Measurements from ENCODE around the gene RUNX2.
A peak's percentile ranks its signal among the peaks of the same experiment; 100 is the strongest.

Gene RUNX2

GRCh38 chr6:45667300-45667699 is 339.2 kb downstream of the RUNX2 start:
- POLR2A ChIA-PET = no interaction called here
- Histone ChIP-seq H3K4me1 (ENCODE audit: control insufficient read depth, insufficient read depth, low read length) (no peaks in the 10 kb centered on the region), H3K9me3 (ENCODE audit: control insufficient read depth, insufficient read depth, low read depth, low read length) (no peaks in the 10 kb centered on the region), H3K36me3 (ENCODE audit: control insufficient read depth in 2 of 2, insufficient read depth in 1 of 2, low read length in 2 of 2) (no peaks in the 10 kb centered on the region), H3K4me3 (ENCODE audit: low read depth, low read length) (no peak overlapping the region), H3K27ac (ENCODE audit: extremely low read depth, low read depth, low read length) (no peak overlapping the region)
- TF ChIP-seq, protein P1, sequence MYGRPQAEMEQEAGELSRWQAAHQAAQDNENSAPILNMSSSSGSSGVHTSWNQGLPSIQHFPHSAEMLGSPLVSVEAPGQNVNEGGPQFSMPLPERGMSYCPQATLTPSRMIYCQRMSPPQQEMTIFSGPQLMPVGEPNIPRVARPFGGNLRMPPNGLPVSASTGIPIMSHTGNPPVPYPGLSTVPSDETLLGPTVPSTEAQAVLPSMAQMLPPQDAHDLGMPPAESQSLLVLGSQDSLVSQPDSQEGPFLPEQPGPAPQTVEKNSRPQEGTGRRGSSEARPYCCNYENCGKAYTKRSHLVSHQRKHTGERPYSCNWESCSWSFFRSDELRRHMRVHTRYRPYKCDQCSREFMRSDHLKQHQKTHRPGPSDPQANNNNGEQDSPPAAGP (tag by site-specific recombination; IDR thresholded peaks at IDR 0.05) = no peak
- TF ChIP-seq ZNF157 (tag by site-specific recombination; IDR thresholded peaks at IDR 0.05) (no peak), ZIC2 (tag by site-specific recombination; IDR thresholded peaks at IDR 0.05) (0 out of 2 replicates have a peak, but pooled peaks have one; percentile 27), TCF7L2 (IDR thresholded peaks at IDR 0.05; ENCODE audit: borderline replicate concordance, low read depth, low read length) (no peak), SALL2 (tag by site-specific recombination; IDR thresholded peaks at IDR 0.05; ENCODE audit: borderline replicate concordance) (no peak), GFI1B (tag by site-specific recombination; IDR thresholded peaks at IDR 0.05) (no peak), KLF10 (tag by site-specific recombination; IDR thresholded peaks at IDR 0.05) (no peak)
- CTCF ChIA-PET = interaction anchor here (0.6 to 0.8 kb wide), 2 partner anchors 25 to 57 kb away, joined by 3 to 8 read pairs; no protein-coding TSS in a partner anchor

DNA sequence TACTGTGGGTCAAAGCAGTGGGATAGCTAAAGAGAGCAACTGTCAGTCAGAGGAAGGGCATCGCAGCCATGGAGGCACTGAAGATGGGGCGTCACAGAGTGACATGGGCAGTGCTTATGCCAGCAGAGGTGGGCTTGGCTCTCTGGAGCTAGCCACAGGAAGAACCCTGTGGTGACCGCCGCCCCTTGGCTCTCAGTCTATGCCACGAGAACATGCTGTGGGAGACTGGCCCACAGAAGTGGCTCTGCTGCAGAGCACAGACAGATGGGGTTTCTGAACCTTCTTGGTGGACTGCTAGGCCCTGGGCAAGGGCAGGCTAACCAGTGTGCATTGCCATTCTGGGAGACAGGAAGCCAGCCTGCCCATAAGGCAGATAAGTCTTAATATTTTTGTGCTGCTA is 339.6 kb downstream of the RUNX2 start:
- TF ChIP-seq ZNF585B (tag by site-specific recombination; IDR thresholded peaks at IDR 0.05) (no peak), HOXC10 (CRISPR knock-in tag; IDR thresholded peaks at IDR 0.05) (no peak), ZNF449 (tag by site-specific recombination; IDR thresholded peaks at IDR 0.05) (no peak), ZNF24 (tag by site-specific recombination; IDR thresholded peaks at IDR 0.05) (no peak), ZNF175 (tag by site-specific recombination; IDR thresholded peaks at IDR 0.05) (no peak), CTCF (tag by site-specific recombination; IDR thresholded peaks at IDR 0.05) (no peak), ZNF169 (tag by site-specific recombination; IDR thresholded peaks at IDR 0.05) (no peak), KLF1 (tag by site-specific recombination; IDR thresholded peaks at IDR 0.05) (no peak), ZNF776 (tag by site-specific recombination; IDR thresholded peaks at IDR 0.05; ENCODE audit: borderline replicate concordance) (no peak), ZNF416 (tag by site-specific recombination; IDR thresholded peaks at IDR 0.05) (no peak), ZNF155 (tag by site-specific recombination; IDR thresholded peaks at IDR 0.05) (no peak), SETDB1 (IDR thresholded peaks at IDR 0.05; ENCODE audit: insufficient read length, low read length) (no peak), ZNF112 (tag by site-specific recombination; IDR thresholded peaks at IDR 0.05) (no peak), ZNF561 (tag by site-specific recombination; IDR thresholded peaks at IDR 0.05; ENCODE audit: borderline replicate concordance) (no peak), KLF8 (tag by site-specific recombination; IDR thresholded peaks at IDR 0.05) (no peak), INSM2 (tag by site-specific recombination; IDR thresholded peaks at IDR 0.05) (no peak), ZNF248 (tag by site-specific recombination; IDR thresholded peaks at IDR 0.05) (no peak)
- no peak overlapping the region for H3K4me3 ChIP-seq (ENCODE audit: low read depth, low read length)
- ChIA-PET POLR2A (no interaction called here), CTCF (interaction anchor here (0.5 to 0.8 kb wide), 4 partner anchors 26 to 466 kb away, joined by 3 to 8 read pairs (median 3); no protein-coding TSS in a partner anchor)
- H3K36me3 ChIP-seq (ENCODE audit: control insufficient read depth in 2 of 2, insufficient read depth in 1 of 2, low read length in 2 of 2) = no peaks in the 10 kb centered on the region
- H3K27ac ChIP-seq (ENCODE audit: extremely low read depth, low read depth, low read length) = no peak overlapping the region
- H3K4me1 ChIP-seq (ENCODE audit: control insufficient read depth, insufficient read depth, low read length) = no peaks in the 10 kb centered on the region
- no peaks in the 10 kb centered on the region for H3K9me3 ChIP-seq (ENCODE audit: control insufficient read depth, insufficient read depth, low read depth, low read length)
